ENCODE data around the gene SAA1.

SAA1 gene

GRCh38 chr11:18310800-18311340 lies 44.8 kb downstream of the SAA1 start:
- DNase-seq (ENCODE audit: low spot score): no peak

GRCh38 chr11:18312012-18312411 lies 45.9 kb downstream of the SAA1 start:
- no peak for DNase-seq (ENCODE audit: low spot score)

GRCh38 chr11:18312663-18313420 lies 46.8 kb downstream of the SAA1 start:
- DNase-seq (ENCODE audit: low spot score): no peak

- DNase-seq (ENCODE audit: low spot score): no peak
These were observed 48.1 kb downstream of the SAA1 start for GRCh38 chr11:18313965-18314763.

- DNase-seq (ENCODE audit: low spot score): no peak
These were observed 48.9 kb downstream of the SAA1 start for GRCh38 chr11:18314784-18315523.

- no peak for DNase-seq (ENCODE audit: low spot score)
These were observed 49.8 kb downstream of the SAA1 start for GRCh38 chr11:18315893-18316292.

- DNase-seq (ENCODE audit: low spot score): no peak
These were observed 51.5 kb downstream of the SAA1 start for GRCh38 chr11:18317551-18317950.
